WERI-Rb-1 (cell line): ENCODE measurements around the gene MSMP.

Source experiments
- DNase-seq: peaks from one replicate; pipeline ENCODE4 v3.0.0-alpha.2; 2020
- H3K27ac ChIP-seq: fragments of 250-450 bp; sonication (Bioruptor Pico); 2 replicates; pipeline ENCODE4 v1.5.1; 2020; ENCODE audit warnings: mild to moderate bottlenecking, moderate library complexity
- H3K27me3 ChIP-seq: fragments of 250-450 bp; sonication (Bioruptor Pico); 2 replicates; pipeline ENCODE4 v1.5.1; 2021; ENCODE audit warnings: mild to moderate bottlenecking, low read depth, moderate library complexity; ENCODE audit not compliant: insufficient read depth, severe bottlenecking
- H3K36me3 ChIP-seq: fragments of 250-450 bp; sonication (Bioruptor Pico); 2 replicates; pipeline ENCODE4 v1.5.1; 2020; ENCODE audit warnings: mild to moderate bottlenecking, moderate library complexity
- H3K4me3 ChIP-seq: 2 replicates; pipeline ENCODE4 v1.5.1; 2011; ENCODE audit warnings: low read depth, mild to moderate bottlenecking, control low read depth, low read length
- H3K9me3 ChIP-seq: fragments of 250-450 bp; sonication (Bioruptor Pico); 2 replicates; pipeline ENCODE4 v1.5.1; 2021; ENCODE audit warnings: mild to moderate bottlenecking, moderate library complexity; ENCODE audit not compliant: severe bottlenecking
- CTCF ChIP-seq: IDR thresholded peaks from 2 replicates; pipeline ENCODE4 v1.5.1; 2011; ENCODE audit warnings: low read depth, mild to moderate bottlenecking, control low read depth, inconsistent platforms, low read length

Gene MSMP

GRCh38 chr9:35732800-35733541, 21.1 kb downstream of the MSMP start:
- no peaks in the 10 kb centered on the region for H3K9me3 ChIP-seq
- peak overlapping the region; percentile 57 for H3K4me3 ChIP-seq
- peaks cover 41% of the 10 kb centered on the region for H3K36me3 ChIP-seq
- DNase-seq = peak; percentile 75
- H3K27ac ChIP-seq = peak overlapping the region; percentile 83
- TF ChIP-seq CTCF = peak; percentile 36; the same call in 1 of the 2 replicates
- no peaks in the 10 kb centered on the region for H3K27me3 ChIP-seq

- H3K9me3 ChIP-seq = no peaks in the 10 kb centered on the region
- H3K4me3 ChIP-seq = peak within 1 kb of the TSS; percentile 57
- peaks cover 37% of the 10 kb centered on the region for H3K36me3 ChIP-seq
- H3K27me3 ChIP-seq = no peaks in the 10 kb centered on the region
- peak; percentile 98 for DNase-seq
- peak within 1 kb of the TSS; percentile 83 for H3K27ac ChIP-seq
- peak; percentile 30; the same call in 1 of the 2 replicates for TF ChIP-seq CTCF
Observed at GRCh38 chr9:35732185-35732799, 21.8 kb downstream of the MSMP start, which contains the start of the genes CREB3 and TLN1. CREB3 (plus strand) TSS chr9:35732666; CDS start chr9:35732773, 107 bp downstream. TLN1 (minus strand) TSS chr9:35732195; CDS start chr9:35725694, 6,501 bp downstream.

- Histone ChIP-seq H3K27ac (peak overlapping the region; percentile 83), H3K36me3 (peaks cover 30% of the 10 kb centered on the region), H3K4me3 (peak overlapping the region; percentile 57), H3K27me3 (no peaks in the 10 kb centered on the region), H3K9me3 (no peaks in the 10 kb centered on the region)
- no peak for TF ChIP-seq CTCF
- no peak for DNase-seq
Observed at GRCh38 chr9:35731415-35732184, 22.5 kb downstream of the MSMP start.

GRCh38 chr9:35730486-35730854, 23.6 kb downstream of the MSMP start:
- H3K27ac ChIP-seq = no peak overlapping the region
- H3K36me3 ChIP-seq = peaks cover 24% of the 10 kb centered on the region
- TF ChIP-seq CTCF = no peak
- no peak overlapping the region for H3K4me3 ChIP-seq
- H3K27me3 ChIP-seq = no peaks in the 10 kb centered on the region
- no peak for DNase-seq
- no peaks in the 10 kb centered on the region for H3K9me3 ChIP-seq

- peak; percentile 20 for DNase-seq
- TF ChIP-seq CTCF = peak; percentile 50
- Histone ChIP-seq H3K36me3 (peaks cover 23% of the 10 kb centered on the region), H3K27me3 (no peaks in the 10 kb centered on the region), H3K27ac (no peak overlapping the region), H3K9me3 (no peaks in the 10 kb centered on the region), H3K4me3 (no peak overlapping the region)
Observed at GRCh38 chr9:35729700-35730485, 24.2 kb downstream of the MSMP start.
